HG02885 (cell line): ENCODE results near the gene DCC.

Source experiments
- ATAC-seq: cut with Tn5 transposase; IDR thresholded peaks from one replicate; pipeline ENCODE4 v1.9.1; 2021; ENCODE audit warnings: mild to moderate bottlenecking; ENCODE audit not compliant: unreplicated experiment, poor library complexity

DCC gene

DNA sequence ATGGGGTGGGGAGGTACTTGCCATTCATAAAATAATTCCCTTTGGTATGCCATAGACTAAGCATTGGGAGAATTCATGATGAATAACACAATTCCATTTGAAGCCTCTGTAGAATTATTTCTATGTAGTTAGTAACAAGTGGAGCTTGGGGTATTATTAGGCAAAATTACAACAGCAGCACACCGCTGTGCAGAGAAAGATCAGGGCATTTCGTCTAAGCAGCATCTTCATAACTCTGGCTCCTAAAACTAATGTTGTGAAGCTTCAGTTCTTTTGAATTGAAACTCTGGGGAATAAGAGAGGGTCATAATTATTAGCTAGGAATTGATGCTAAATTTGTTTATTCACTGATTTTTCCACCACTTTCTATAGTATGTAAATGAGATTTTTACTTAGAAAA is 630.7 kb downstream of the DCC start:
- no peak for ATAC-seq

DNA sequence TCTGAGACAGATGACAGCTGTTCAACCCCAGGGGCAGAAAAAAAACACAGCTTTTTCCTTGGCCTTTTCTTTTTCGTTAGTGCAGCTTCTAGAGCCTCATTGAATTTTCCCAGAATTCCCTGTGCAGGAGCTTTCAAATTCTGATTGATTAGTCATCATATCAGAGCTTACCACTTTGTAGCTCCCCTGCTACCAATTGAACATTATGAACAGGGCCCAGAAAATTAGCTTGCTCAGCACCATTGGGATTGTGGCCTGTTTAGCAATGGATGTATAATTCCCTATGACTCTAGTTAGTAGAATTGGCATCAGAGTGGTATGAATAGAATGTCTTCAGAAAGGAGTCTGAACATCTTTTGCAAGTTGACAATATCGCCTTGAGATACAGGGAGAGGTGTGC is 631.1 kb downstream of the DCC start:
- ATAC-seq = no peak

DNA sequence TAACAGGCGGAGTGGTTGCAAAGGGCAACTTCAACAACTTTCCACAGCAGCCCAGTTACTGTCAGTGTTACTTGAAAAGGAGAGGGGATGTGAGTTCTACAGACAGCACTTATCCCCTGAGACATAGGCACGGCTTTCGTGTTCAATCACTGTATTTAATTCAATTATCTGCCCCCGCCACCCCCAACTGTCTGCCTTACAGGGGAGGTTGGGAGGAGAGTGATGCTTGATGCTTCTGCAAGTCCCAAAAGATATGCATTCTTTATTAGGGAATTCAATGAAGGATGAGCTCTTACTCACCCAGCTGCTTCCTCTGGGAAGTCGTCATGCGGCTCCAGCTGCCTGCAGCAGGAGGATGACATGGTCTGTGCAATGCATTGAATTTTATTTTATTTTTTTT is 639.9 kb downstream of the DCC start:
- no peak for ATAC-seq

DNA sequence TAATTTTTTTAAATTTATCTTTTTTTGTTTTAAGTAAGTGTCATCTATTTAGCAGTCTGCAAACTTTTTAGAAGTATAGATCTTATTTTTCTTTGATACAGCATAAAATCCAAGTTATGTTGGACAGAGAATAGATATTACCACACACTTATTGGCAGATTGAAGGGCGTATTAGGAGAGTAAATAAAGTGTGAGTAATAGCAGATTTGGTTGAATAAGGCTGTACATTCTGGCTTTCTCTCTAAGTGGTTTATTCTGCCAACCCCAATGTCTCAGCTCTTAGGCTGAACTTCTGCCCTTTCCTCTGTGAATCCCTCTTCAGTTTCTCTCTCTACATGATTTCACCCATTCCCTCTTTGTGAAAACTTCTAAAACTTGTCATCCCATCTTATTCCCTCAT is 651.2 kb downstream of the DCC start:
- ATAC-seq = no peak

DNA sequence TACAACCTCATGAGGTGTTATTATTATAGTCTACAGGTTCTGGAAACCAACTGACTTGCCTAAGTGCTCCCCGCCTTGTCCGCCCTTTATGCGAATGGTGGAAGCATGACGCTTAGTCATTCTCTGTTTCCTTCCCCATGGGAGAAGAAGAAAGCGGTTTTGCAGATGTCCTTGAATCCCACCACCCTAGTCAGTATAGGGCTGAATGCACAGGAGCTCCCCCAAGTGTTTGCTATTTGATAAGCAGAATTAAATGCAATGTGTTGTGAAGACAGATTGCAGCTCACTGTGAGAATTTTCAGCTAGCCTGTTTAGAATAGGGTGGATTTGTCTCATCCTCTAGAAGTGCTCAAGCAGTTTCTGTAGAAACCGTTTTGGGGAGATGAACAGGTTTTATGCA is 652.0 kb downstream of the DCC start:
- ATAC-seq = no peak

DNA sequence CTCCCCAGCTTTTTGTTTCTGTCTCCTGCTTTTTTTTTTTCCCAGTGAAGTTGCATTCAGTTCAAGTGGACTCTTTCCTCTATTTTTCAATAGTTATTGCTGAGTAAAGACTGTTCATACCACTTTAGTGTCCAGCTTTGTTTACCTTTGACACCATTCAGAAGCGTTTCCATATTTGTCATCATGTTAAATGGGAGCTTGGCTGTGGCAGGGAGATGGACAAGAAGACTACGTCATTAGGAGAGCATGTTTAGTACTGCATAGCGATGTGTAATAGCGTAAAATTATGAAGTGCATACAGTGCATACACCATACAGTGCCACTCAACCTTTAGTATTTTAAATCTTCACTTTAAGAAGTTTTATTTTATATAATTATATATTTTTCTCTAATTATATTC is 655.9 kb downstream of the DCC start:
- no peak for ATAC-seq

DNA sequence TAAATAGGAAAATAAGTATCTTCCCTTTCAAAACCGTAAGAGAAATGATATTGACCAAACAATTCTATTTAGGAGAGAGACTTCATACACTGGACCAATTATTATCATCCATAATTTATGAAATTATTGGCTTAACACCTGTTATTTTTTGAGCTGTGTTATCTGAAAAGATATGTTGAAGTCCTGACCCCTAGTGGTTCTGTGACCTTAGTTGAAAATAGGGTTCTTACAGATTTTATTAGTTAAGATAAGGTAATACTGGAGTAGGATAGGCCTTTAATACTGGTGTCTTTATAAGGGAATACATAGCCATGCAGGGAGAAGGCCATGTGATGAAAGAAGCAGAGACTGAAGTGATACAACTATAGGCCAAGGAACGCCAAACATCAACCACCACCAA is 659.6 kb downstream of the DCC start:
- no peak for ATAC-seq

DNA sequence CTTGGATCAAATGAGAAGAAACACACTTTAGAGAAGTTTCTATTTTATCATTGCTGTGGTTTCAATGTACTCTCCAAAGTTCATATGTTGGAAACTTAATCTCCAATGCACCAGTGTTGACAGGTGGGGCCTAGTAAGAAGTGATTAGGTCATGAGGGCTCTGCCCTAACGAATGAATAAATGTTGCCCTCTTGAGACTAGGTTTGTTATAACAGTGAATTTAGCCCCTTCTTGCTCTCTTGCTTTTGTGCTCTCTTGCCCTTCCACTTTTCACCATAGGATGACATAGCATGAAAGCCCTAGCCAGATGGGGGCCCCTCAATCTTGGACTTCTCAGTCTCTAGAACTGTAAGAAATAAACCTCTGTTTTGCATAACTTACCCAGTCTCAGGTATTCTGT is 664.8 kb downstream of the DCC start:
- ATAC-seq = no peak

DNA sequence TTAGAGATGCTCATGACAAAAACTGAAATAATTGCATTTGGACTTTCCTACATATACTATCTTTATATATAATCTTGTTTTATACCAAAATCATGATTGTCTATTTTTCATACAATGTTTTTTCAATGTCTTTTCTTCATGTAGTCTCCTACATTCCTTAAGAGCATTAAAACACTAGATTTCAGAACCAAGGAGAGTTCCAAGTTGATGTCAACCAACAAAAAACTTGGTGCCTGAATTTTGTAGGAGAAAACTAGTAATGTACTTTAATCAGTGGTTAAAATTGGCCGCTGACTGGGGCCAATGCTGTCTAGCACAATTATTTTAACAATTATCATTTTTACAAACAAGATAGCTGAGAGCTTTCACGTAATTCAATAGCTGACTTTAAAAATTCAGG is 678.8 kb downstream of the DCC start:
- no peak for ATAC-seq

DNA sequence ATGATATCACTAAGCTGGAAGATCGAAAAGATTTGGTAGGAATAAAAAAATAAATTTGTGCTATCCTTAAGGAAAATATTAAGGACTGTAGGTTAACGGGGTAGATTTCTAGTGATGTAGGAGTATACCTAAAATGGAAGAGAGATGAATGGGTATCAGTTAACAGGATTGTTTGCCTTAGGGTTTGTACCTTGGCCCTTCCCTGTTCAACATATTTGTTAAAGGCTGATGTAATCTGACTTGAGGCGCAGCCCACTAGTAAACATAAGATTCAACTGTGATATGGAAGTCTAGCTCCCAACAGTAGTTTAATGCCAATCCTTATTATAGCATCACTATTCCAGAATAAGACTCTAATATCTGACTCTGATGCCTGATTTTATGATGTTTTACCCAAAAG is 685.2 kb downstream of the DCC start:
- ATAC-seq = no peak

DNA sequence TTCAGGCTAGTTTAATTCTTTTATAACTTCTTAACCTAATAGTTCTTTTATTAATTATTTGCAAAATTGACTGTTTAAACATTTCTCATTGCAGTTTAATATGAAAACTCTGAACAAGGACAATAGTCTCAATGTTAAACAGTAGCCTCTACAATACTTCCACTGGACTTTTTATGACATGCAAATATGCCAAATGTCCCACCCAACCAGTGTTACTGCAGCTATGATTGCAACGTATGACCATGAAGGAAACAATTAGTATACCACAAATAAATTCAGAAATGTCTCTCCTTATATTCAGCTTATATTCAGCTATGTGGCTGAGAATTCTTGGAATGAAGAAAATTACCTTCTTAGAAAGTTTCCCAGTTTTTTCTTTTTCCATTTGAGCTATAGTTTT is 688.6 kb downstream of the DCC start:
- ATAC-seq = no peak

DNA sequence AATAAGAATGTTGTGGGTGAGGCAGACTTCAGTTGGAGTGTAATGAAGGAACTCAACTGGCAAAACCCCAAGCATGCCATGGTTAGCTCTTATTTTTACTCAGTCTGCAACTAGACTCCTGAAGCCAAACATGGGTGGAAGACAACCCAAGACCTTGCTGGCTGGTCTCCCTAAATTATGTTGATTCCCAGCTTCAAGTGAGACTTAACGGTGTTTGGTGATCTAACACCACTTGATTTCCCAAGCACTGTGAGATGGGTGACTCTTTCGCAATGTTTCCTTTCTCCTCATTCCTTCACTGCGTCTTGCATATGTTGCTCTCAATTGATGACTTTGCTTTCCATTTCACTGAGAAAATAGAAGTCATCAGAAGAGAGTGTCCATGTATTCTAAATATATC is 693.1 kb downstream of the DCC start:
- ATAC-seq = no peak

DNA sequence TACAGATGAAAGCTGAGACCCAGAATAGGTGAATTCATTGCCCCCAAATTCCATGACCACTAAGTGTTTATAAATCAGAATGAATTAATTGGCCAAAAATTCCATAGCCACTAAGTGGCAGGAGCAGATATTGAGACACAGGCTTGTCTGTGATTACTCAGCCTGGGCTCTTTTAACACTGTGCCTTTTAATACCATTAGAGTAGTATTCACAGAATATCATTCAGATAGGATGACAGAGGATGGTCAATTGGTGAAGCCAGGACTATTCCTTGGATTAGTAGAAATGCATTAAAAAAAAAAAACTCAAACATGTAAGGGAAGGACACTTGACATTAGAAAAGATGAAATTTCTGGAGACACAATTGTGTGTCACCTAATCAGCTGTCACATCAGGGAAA is 698.6 kb downstream of the DCC start:
- no peak for ATAC-seq

DNA sequence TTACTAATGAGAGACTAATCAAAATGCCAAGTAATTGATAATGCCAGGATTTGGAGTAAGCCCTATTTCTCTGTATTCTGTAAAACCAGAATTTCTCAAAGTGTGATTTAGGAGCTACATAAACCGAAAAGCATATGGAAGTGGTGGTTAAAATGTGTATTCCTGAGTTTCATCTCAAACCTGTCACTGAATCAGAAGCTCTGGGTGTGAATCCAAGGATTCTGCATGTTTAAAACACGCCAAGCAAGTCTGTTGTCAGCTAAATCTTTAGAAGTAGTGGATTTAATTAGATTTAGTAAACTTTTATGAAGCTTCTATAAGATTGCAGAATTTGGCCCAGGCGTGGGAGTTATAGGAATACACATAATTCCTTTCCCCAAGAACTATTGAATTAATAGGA is 700.3 kb downstream of the DCC start:
- no peak for ATAC-seq

DNA sequence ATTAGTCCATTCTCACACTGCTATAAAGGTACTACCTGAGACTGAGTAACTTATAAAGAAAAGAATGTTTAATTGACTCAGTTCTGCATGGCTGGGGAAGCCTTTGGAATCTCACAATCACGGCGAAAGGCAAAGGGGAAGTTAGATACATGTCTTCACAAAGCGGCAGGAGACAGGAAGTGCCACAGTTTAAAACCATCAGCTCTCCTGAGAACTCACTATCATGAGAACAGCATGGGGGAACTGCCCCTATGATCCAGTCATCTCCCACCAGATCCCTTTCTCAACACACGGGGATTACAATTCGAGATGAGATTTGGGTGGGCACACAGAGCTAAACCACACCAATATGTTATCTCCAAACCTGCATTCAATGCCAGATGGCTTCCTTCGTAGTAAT is 716.1 kb downstream of the DCC start:
- ATAC-seq = no peak

DNA sequence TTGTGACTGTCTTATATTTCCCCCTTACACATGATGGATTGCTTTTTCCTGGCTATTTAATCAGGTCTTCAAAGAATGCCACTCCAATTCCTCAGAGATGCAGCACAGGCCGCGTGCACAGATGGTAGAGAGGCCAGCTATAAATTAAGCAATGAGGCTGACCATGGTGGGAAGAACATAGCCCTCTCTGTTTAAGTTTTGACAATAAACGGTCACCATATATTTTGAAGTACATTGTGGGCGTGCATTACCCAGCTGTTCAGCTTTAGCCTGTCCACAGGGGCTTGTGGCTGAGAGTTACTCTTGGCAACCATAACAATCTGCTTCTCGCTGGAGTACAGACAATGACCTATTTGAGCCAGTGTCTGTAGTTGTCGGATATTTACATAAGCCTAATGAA is 730.8 kb downstream of the DCC start:
- no peak for ATAC-seq

DNA sequence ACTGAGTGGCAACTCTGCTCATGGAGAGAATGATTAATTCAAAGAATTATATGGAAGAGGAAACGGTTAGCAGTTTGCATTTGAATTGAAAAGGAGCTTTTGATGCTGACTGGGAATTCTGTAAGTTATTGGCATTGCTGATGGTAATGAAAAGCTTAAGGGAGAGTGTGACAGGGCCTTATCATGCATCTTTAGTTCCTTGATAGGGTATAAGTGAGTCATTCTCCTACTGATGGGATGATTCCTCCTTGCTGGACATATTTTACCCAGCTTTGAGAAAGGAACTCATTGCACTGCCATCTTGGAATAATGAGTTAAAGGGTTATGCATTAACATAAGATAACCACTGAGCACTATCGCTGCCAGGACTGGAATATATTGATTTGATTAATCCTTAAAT is 740.7 kb downstream of the DCC start:
- ATAC-seq = no peak

DNA sequence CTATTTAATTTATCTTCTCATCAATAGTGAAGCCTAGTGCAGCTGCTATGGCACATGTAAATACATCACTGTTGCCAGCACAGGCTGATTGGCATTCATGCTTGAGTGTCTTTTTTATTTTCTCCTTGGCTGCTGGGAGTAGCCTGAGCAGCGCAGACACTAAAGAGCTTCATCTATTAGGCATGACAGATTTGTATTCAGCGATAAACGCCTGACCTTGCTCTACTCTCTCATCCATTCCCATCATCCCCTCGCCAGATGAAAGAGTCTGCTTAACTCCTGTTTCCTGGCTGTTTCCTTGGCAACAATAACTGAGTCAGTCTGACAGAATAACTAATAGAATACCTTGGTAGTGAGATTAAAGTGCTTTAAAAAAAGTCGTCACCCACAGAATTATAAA is 753.6 kb downstream of the DCC start:
- no peak for ATAC-seq

DNA sequence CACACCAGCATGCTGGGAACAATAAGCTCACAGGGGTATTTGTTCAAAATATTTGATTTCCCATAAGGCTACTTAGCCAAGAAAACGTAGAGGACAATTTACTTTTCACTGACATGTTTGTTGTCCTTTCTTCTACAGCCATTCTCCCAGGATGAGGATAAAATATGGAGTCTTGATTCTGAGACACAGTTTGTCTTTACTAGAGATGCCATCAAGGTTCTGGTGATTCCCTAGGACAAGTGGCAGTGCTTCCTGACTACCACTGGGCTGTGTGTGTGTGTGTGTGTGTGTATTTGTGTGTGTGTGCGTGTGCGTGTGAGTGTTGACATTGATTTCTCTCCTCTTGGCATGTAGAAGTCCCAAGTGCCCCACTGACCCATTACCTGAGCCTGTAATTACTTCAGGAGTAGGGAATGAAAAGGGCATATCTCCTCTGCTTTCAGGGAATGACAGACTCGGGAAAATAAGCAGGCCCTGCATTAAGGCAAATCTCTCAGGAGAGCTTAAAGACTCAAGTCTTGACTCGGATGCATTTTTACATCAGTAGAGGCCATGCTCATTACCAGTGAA is 761.6 kb downstream of the DCC start:
- ATAC-seq = no peak

DNA sequence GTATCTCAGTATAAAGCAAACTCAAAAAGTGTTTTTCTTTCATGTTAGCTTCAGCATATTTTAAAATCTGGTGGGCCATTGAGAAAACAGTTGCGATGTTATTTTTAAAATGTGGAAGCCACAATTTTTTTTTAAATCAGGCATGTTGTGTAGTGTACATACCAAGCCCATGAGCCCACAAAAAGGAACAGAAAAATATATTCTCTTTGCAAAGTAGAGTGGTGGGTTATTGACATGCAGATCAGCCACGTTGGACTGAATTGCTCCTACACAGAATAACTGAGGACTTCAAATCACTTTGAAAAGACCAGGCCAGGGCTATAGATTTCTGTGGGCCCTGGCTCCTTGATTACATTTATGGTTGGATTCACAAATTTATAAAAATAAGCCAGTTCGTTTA is 774.4 kb downstream of the DCC start:
- no peak for ATAC-seq

DNA sequence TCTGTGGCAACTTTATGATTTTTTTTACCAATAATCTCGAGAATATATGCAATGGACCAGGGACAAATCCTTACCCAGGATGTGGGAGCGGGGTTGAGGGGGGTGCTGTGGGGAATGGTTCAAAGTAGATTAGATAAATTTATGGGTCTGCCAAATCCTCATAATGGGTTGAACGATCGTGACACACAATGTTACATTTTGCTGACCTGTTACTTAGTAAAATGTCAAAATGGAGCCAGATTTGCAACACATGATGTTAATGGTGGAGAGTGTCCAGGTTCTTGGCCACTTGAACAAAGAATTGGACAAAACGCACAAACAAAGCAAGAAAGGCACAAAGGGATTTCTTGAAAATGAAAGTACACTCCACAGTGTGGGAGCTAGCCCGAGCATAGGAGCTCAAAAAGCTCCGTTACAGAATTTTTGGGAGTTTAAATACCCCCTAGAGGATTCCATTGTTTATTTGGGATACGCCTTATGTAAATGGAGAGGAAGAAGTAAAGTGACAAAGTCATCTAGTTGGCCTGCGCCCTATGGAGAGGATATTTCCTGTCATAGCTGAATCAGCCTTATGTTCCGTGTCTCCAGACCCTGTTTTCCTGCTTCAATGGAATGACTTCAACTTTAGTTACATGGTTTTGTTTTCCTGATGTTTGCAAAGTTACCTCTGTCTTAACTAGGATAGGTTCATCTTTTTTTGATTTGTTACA is 776.0 kb downstream of the DCC start:
- no peak for ATAC-seq

DNA sequence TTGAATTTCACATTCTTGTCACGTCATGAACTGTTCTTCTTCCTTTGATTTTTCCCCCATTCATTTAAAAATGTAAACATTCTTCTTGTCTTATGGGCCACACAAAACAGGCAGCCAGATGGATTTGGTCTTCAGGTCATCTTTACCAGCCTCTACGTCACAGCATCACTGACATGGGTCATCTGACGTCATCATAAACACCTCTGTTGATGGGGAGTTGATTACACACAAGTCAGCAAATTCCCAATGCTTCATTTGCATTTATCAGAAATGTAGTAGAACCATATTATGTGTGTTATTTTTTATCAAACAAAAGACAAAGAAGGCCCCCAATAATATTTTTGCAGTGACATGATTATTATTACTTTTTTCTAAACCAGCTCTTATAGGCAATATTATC is 777.9 kb downstream of the DCC start:
- ATAC-seq = no peak

DNA sequence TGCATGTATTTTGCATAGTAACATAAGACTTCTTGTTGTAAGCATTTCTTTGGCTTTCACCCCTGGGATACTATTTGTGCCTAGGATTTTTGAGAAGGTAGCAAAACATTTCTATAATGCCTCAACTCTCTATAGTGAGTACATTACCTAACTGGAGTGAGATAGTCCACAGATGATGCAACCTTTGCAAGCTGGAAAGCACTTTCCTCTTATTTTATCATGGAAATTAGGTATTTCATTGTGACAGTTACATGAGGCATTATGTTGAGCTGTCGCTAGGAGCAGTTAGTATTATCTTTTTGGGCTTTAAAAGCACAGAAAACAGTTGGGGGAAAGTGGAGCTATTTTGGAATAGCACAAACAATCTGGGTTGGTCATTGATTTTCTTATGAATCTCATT is 786.2 kb downstream of the DCC start:
- no peak for ATAC-seq
